DMS53 treated with DMSO at 0.1 percent for 48 hours (cell line): ENCODE data around the gene SRGAP3.
"Not testable (repeated sequence)": the region's sequence is repeated elsewhere in the genome, so short reads cannot be mapped to it uniquely, and the experiment has no call there.

Experiments
- DNase-seq: peaks from one replicate; lab custom pipeline; 2025; ENCODE audit not compliant: unreplicated experiment; lab: John Stamatoyannopoulos, UW

SRGAP3 gene

DNA sequence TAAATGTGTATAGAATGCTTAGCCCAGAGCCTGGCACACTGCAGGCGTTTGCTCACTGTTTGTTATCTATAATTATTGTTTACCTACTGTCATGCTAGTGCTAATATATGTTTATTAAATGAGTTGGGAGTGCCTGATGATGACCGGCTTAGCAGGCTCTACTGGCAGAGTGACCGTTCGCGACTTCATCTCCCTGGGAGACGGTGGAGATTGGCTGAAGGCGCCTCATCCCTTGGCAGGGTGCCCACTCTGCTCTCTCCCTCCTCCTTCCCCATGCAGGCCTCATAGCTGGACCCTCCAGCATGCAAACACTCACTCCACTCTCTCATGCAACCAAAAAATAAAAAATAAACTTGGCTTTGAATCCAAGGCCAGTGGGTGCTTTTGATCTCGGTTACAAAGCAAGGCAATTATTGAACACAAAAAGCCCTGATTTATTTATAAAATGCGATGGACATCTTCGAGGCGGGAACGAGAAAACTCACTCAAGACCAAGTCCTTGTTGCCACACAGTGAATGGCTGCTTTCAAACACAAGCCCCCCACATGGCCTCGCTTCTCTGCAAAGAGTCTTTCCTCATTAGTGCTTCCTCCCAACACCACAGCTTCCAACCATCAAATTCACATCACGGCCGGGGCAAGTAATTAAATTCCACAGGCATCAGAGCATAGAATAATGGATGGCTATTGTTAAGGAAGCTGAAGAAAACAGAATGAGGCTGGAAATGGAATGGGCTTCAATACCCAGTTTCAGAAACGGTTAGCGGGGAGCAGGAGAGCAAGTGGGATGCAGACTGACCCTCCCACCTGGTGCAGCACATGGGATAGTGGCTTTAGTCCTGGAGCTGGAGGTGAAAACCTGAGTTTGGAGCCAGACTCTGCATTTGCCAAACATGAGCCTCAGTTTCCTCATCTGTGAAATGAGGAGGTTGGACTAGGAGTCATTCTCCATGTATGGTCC, 150.4 kb downstream of the SRGAP3 start:
- no peak for DNase-seq

DNA sequence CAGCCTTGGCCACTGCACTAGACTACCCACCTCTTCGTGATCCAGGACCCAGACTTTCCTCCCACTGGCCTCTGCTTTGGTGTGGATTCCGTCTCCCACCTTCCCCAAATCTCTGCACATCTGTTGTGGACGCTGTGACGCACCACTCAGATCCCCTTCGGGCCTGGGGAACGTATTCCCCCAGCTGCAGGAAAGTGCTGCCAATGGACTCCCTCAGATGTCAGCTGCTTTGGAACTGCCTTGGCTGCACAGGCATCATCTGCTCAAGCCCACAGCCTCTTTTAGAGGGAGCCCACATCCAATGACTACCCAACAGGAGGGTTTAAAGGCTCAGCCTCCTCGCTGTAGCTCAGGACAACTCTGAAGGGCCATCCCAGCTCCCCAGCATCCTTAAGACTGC, 152.0 kb downstream of the SRGAP3 start:
- no peak for DNase-seq

DNA sequence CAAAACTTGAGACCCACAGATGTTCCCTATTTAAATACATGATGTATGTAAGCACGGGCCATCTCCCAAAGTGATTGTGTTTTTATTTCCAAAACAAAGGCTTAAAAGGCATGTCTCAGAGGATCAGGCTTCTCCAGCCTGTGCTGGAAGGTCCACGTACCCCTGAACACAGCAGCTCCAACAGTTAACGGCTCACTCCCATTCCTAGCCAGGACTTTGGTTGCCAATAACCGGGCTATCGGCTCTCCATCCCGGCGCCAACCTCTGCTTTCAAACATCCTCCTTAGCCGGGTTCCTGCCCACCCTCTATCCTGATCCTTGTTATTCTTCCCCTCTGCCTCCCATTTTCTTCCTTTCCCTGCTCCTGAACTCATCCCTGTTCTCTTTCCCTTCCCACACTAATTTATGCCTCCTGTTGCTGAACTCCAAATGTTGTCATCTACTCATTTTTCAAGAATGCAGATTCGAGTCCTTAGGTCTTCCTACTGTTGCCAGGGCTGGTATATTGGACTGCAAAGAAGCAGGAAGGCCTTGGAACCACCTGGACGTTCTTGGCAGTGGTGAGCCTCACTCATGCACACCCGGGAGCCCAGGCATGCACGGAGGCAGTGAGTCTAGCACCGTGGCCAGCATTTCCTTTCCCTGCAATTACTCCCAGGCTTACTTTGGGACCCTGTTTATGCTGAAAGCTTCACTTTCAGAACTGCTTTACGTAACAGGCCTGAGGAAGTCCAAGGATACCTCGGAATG, 157.8 kb downstream of the SRGAP3 start:
- no peak for DNase-seq

DNA sequence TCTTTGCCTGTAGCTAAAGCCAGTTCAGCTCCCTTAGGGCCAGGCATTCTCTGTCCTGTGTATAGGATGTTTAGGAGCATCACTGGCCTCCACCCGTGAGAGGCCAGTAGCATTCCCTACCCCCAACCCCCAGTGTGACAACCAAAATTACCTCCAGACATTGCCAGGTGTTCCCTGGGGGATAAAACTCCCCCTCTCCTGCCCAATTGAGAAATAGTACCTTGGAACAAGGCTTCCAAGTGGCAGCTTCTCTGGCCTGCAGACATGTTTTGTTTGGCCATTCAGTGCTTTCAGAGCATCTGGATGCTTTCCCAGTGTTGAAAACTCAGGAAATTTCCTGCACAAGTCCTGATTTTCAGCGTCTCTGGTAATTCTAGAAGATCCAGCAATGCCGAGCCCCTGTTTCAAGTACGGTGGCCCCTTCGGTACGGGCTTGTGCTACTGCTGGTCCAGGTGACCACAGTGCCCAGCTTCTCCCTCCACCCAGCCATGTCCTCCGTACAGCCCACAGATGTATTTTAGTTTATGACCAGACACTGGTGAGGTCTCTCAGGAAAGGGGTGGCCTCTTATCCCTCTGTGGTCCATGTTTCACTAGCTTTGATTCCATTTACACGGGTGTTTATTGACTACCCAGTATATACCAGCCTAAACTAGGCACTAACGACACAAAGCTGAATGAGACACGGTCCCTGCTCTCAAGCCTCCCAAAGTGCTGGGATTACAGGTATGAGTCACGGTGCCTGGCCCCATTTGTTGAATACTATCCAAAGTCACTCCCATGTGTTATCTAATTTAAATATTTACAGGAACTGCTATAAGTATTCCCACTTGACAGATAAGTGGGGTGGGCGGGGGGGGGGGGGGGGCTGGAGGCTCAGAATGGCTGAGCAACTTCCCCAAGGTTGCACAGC, 160.7 kb downstream of the SRGAP3 start:
- peak; percentile 0 for DNase-seq

DNA sequence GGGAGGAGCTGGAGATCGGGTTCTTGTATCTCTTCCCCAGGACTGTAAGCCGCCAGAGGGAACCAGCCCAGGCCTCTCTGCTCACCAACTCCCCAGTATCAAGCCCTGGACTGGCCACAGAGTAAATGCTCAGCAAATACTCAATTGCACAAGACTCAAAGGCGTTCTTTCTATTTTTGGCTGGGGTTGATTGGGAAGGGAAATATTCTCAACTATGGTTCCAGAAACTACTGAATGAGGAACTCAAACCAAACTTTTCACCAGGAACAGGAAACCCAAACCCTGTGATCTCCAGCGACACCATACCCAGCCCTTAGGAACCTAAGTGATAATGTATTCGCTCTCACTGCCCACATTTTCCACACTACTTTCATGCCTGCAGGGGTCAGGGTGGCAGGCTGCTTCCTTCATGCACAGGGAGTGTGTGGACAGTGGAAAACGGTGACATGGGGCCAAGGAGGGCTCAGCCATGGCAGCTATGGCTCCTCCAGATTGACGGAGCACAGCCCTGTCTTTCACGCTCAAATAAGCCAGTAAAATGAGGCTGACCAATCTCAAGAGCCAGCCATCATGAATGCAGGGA, 161.5 kb downstream of the SRGAP3 start:
- DNase-seq, result no peak

DNA sequence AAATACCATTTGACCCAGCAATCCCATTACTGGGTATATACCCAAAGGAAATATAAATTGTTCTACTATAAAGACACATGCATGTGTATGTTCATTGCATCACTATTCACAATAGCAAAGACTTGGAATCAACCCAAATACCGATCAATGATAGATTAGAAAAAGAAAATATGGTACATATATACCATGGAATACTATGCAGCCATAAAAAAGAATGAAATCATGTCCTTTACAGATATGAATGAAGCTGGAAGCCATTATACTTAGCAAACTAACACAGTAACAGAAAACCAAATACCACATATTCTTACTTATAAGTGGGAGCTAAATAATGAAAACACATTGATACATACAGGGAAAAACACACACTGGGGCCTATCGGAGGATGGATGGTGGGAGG, 164.0 kb downstream of the SRGAP3 start:
- DNase-seq, result not testable (repeated sequence)

DNA sequence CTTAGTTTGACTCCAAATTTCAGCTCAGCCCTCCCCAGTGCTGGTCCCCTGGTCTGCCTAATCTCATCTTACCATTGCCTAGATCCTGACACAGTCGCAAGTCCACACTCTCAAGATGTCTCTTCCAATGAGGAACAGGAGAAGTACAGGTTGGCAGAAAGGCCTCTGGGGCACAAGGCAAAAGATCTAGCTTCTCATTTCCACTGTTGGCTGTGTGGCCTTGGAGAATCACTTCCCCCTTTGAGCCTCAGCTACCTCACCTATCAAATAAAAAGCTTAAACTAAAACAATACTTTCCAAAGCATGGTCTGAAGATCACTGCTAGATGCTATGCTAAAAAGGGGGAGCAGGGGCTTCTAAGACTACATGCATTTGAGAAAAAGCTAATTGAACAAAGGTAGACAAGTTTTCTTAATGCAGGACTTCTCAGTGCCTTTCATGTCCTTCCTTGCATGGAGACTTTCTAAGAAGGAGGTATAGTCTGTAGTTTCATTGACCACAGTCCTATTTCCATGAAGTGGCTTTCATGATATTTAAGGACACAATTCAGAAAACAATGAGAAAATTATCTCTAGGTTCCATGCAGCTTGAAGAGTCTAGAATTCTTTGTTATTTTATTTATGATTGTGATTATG, 168.1 kb downstream of the SRGAP3 start:
- DNase-seq, result no peak

DNA sequence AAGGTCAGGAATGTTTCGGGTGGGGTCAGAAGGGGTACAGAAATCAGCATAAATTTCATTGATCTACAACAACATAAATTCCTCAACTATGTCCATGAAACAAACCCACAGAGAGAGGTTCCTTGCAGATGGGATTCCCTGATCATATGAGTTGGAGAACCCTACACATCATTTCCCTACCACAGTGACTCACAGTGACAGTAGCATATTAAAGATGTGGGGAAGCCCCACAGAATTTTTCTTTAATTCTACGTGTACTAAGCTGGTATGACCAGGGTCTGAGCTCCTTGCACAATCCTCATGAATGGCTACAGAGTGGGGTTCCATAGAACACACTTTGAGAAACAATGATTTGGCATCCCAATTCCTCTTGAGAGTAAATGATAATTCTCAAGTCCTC, 169.3 kb downstream of the SRGAP3 start:
- no peak for DNase-seq

DNA sequence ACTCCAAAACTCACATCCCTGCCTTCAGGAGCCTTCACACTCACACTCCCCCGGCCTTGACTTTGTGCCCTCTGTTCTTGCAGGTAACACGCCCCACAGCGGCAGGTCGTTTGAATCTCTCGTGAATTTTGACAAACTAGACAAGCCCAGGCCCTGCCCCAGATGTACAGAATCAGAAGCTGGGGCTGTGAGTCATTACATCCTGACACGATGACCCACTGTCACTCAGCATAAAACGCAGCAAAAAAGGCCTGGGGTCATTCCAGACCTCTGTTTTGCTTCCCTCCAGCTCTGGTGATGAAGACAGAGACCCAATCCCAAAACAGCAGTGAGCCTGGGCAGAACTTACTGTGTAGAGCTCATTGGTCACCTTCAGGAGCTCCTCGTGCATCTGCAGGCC, 169.8 kb downstream of the SRGAP3 start:
- no peak for DNase-seq

DNA sequence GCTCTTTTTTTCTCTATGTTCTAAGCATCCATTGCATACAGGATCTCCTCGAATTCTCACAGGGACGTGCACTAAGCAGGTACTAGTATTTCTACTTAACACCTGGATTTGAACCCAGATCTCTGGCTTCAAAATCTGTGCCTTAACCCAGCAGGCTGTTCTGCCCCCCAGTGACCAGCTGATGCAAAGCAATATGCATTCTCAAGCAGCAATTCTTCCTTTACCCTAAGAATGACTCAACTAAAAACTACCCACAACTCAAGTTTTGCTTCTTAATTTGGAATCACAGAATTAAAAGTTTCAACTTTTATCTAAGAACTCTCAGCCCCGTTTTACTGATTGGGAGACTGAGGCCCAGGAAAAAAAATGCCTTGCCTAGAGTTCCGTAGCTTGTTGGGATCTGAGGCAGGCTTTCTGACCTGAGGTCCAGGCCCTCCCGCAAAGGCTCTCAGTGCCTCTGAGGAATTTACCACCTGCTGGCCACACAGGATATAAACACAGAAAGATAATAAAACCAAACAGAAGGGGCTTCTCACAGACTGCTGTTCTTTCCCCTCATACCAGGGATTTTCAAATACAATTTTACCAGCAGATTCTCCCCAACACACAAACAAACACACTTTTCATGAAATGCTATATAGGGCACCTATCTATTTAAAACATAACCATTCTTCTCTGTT, 170.7 kb downstream of the SRGAP3 start:
- no peak for DNase-seq

DNA sequence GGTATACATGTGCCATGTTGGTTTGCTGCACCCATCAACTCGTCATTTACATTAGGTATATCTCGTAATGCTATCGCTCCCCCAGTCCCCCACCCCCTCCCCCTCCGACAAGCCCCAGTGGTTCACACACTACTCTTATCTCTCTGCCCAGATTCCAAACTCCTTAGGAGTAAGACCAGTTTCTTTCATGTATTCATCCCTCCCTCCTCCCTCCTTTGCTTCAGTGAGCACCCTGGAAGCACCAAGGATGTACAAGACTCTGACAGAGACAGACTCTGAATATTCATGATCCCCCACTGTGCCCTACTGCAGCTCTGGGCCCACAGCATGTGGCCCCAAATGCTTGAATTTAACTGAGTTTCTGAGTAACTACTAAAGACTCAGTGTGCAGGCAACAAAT, 172.4 kb downstream of the SRGAP3 start:
- DNase-seq, result no peak

DNA sequence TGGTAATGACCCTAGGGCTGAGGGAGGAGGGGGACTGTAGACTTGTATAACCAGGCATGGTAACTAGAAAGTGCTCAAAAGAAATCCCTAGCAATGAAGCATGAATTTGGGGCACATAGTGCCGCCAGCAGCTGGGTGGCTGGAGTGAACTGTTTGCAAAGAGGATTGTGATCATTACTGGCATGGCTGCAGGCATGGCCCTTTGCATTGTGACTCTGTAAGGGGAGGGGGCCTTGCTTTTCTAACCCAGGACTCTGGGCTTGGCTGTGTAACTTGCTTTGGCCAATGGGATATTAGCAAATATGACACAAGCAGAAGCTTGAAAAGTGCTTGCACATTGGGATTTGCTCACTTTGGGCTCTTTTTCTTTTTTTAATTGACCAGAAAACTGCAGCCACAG, 173.7 kb downstream of the SRGAP3 start:
- DNase-seq, result no peak

DNA sequence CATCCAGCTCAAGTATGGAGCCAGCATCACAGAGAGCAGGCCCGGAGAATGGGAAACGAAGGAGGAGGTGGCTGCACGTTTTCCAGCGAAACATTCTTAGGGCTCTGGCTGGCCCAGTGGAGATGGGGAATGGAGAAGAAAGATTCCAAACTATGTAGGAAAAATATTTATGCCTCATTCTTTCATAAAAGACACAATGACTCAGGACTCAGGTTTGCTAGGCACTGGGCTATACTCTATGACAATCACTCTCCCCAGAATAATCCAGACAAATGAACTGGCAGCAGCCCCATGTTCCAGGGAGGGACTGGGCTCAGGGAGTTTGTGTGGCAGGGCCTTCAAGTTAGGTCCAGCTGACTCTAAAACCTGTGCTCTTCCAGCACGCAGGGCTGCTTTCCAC, 175.4 kb downstream of the SRGAP3 start:
- no peak for DNase-seq

DNA sequence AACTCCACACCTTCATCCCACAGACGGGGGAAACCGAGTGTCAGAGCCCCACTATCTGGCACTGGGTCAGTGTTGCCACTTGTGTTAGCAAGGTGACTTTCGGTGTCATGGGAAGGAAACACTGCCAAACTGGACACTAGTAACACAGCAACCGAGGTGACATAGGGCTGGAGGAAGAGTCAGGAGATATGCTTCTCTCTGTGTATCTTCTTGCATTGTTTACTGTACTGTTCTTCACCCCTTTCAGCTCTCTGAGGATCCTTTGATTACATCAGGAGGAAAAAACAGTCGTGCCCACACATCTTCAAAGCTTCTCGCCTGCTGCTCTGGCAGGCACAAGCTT, 176.8 kb downstream of the SRGAP3 start:
- no peak for DNase-seq

DNA sequence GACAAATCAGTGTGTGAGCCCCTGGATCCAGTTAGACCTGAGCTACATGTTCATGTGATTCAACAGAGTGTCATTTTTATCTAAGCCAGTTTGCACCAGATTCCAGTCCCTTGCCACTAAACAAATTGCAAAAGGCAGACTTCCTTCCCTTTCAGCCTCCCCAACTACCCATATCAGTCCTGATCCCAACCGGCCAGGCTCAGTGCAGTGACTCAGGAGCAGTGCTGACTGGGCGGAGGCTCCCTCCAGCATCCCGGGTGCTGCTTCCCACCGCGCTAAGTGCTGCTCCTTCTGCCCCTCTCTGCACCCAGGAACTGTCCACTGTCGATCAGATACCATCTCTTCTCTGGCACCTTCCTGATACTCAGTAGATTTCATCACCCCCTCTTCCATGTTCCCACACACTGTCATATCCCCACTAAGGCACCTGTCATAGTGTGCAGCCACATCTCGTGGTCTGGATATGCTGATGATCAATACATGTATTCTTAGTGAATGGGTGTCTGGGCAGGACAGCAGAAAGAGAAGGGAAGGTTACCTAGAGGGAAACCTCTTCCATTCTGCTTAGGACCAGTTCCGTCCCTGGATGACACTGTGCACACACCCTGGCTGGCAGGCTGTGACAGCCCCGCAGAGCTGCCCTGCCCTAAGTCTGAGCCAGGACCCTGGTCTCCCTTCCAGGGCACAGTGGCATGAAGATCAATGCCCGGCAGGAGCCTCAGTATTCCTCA, 177.3 kb downstream of the SRGAP3 start:
- DNase-seq, result no peak

DNA sequence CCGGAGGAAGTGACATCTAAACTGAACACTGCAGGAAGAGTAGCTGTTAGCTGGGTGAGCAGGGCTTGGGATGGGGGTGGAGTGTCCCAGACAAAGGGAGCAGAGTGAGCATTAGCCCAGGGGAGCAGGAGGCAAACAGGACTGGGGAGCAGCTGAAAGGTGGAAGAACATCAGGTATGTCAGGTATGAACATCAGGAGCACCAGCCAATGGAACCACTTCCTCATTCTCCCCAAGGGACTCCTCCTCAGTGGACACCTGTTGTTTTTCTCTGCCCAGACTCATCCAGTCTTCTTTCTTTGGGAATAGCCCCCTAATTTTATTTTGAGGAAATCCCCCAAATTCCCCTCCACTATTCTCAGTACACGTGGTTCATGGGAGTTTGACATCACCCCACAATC, 178.5 kb downstream of the SRGAP3 start:
- DNase-seq, result no peak

DNA sequence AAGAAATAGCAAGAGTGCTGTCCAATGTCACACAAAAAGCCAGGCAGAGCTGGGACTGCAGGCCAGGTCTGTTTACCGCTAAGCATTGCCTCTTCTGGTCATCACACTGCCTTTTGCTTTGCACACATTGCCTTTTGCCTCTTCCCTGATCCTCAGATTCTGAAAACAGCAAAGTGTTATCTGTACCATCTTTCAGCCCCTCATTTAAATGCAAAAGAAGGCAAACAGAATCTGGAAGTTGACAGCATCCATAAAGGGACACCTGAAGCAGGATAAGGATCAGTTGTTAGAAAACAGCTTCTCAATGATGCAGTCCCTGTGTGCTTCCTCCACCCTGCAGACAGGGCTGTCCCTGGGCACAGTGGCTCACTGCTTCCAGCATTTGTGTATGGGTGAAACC, 179.5 kb downstream of the SRGAP3 start:
- no peak for DNase-seq

DNA sequence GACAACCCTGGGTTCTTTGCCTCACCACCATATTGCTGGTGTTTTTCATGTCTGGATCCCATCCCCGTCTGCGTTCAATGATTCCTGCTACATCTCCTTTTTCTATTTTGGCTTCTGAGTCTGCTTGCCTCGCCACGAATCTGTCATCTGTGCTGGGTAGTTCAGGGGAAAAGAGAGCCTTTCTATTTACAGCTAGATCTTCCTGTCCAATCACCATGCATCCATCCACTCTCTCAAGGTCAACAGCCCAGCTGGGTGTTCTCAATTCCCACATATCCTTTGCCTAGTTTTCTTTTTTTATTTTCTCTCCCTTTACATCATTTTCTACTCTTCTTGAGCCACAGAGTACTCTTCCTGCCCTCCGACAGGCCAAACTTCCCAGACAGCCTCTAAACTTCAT, 181.4 kb downstream of the SRGAP3 start:
- DNase-seq, result no peak

DNA sequence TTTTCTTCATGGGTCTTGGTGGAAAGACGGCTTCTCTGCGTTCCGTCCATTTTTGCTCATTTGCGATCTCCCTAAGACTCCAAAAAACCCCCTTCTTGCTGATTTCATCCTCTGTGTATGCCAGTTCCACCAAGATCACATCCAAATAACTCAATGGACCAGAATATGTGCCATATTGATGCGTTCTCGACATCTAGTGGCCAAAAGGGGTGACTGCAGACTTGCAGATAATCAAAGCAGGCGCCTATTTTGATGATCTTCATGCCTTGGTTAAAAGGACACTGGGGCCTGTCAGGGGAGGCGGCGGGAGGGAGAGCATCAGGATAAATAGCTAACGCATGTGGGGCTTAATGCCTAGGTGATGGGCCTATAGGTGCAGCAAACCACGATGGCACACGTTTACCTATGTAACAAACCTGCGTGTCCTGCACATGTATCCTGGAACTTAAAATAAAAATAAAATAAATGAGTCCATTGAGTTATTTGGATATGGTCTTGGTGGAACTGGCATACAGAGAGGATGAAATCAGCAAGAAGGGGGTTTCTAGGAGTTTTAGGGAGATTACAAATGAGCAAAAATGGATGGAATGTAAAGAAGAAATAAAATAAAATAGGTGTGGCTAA, 182.0 kb downstream of the SRGAP3 start:
- DNase-seq, result peak; percentile 2
